Measurements from ENCODE around the gene TEKT5. TPM values are rescaled to one million over a fixed set of nuclear protein-coding genes. Genes with fewer than 3 reads are reported as not detected.
A peak's percentile ranks its signal among the peaks of the same experiment; 100 is the strongest.
"Not testable (repeated sequence)": the region's sequence is repeated elsewhere in the genome, so short reads cannot be mapped to it uniquely, and the experiment has no call there.

TEKT5 gene
- total and polyA plus RNA-seq, 5 experiments from 2014 or later: 0.68 TPM; not detected in 4

GRCh38 chr16:10682604-10683003 lies 12.1 kb downstream of the TEKT5 start:
- Mint-ChIP-seq H3K4me1 (no peaks in the 10 kb centered on the region), H3K36me3 (no peaks in the 10 kb centered on the region), H3K4me3 (no peak overlapping the region), H3K9me3 (peaks cover 0 to 2% (median 0%) of the 10 kb centered on the region in 9 donors), H3K27ac (no peak overlapping the region), H3K27me3 (peaks cover 0 to 23% (median 6%) of the 10 kb centered on the region in 5 donors)
- ATAC-seq (no peak), DNase-seq (no peak)
- POLR2A ChIA-PET: no interaction called here

DNA sequence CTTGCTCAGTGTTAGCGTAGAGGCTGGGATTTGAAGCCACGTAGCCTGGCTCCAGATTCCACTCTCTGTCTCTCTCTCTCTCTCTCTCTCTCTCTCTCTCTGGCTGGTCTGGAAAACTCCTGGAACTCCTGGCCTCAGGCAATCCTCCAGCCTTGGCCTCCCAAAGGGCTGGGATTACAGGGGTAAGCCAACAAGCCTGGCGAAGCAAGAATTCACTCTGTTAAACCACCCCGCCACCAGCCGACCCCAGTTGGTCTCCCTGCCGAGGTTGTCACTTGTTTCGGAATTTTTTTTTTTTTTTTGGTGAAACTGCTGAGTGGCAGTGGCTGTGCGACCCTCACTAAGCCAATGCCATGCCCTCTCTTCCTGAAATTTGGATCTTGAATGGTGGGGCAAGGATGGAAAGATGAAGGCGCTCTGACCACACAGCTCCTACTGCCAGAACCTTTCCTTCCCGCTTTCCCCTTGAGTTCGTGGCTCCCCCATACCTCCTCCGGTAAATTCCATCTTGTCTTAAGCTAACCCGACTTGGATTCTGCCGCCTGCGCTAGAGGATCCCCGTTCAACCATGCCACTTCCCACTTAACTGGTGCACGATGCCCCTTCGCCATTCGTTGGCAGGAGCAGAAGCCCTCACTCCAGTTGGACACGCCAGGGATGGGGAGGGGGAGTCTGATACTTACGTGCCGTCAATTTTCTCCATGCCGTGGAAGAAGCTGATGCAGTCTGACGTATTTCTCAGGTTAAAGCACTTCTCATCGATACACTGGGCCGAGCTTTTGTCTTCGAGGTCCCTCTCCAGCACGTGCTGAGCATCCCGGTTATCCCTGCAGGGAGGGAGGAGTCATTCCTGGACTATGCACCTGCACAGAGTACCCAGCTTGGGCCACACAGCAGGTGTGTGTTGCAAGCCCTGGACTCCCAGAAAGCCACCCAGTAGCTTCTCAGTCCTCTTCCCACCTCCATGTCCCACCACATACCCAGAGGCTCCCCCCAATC lies 13.1 kb downstream of the TEKT5 start:
- H3K4me1 Mint-ChIP-seq: no peaks in the 10 kb centered on the region
- H3K27me3 Mint-ChIP-seq: peaks cover 0 to 32% (median 6%) of the 10 kb centered on the region in 5 donors
- ATAC-seq (no peak), DNase-seq (no peak)
- H3K27ac Mint-ChIP-seq: peak overlapping the region in 1 of 10 donors; percentile 58
- POLR2A ChIA-PET: no interaction called here
- H3K36me3 Mint-ChIP-seq: no peaks in the 10 kb centered on the region
- H3K9me3 Mint-ChIP-seq: peaks cover 0 to 2% (median 0%) of the 10 kb centered on the region in 9 donors
- no peak overlapping the region for H3K4me3 Mint-ChIP-seq

DNA sequence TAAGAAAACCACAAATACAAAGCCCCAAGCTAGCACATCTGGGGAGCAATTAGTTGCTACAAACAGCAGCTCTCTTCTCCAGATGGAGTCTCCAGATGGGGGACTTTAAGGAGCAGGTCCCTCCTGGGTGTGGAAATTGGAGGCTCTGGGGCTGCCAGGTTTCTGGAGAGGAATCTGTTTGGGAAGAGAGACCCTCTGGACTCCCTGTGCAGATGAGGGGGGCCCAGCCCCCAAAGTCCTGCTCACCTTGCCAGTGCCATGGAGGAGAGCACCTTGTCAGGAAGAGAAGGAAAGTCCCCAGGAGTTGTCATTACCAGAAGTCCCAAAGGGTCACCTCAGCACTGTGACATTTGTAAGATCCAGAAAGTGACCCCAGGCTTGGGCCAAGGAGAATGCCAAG lies 14.8 kb downstream of the TEKT5 start:
- Mint-ChIP-seq H3K4me1 (no peaks in the 10 kb centered on the region), H3K4me3 (no peak overlapping the region), H3K27me3 (peaks cover 0 to 22% (median 5%) of the 10 kb centered on the region in 5 donors), H3K27ac (peak overlapping the region in 1 of 10 donors; percentile 72), H3K9me3 (peaks cover 0 to 2% (median 0%) of the 10 kb centered on the region in 9 donors), H3K36me3 (no peaks in the 10 kb centered on the region)
- ATAC-seq (no peak), DNase-seq (no peak)
- POLR2A ChIA-PET: no interaction called here

- H3K4me3 Mint-ChIP-seq, H3K27ac Mint-ChIP-seq, POLR2A ChIA-PET, H3K36me3 Mint-ChIP-seq, ATAC-seq, H3K4me1 Mint-ChIP-seq, H3K9me3 Mint-ChIP-seq, DNase-seq: not testable (repeated sequence)
- peaks cover 0 to 22% (median 5%) of the 10 kb centered on the region in 5 donors for H3K27me3 Mint-ChIP-seq
Measured at GRCh38 chr16:10679441-10679840, 15.3 kb downstream of the TEKT5 start.

DNA sequence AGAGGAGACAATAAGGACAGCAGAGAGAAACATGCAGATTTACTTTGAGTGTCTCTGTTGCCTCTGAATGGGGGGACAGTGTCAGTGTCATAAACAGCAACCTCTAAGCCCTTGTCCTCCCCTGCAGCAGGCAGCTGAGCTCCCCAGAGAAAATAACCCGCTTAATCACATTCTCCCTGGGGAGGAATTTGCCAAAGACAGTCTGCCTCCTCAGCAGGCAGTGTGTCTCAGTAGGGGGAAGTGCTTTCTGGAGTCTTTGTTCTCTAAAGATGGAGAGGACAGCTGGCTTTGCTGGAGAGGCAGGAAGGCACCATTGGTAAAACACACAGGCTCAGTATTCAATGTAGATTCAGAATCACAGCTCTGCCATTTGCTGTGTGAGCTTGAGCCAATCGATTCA lies 16.1 kb downstream of the TEKT5 start:
- Mint-ChIP-seq H3K27ac (no peak overlapping the region), H3K27me3 (peaks cover 0 to 22% (median 5%) of the 10 kb centered on the region in 5 donors), H3K4me3 (no peak overlapping the region), H3K36me3 (no peaks in the 10 kb centered on the region), H3K4me1 (no peaks in the 10 kb centered on the region), H3K9me3 (peaks cover 0 to 2% (median 0%) of the 10 kb centered on the region in 9 donors)
- DNase-seq (no peak), ATAC-seq (no peak)
- POLR2A ChIA-PET: no interaction called here

DNA sequence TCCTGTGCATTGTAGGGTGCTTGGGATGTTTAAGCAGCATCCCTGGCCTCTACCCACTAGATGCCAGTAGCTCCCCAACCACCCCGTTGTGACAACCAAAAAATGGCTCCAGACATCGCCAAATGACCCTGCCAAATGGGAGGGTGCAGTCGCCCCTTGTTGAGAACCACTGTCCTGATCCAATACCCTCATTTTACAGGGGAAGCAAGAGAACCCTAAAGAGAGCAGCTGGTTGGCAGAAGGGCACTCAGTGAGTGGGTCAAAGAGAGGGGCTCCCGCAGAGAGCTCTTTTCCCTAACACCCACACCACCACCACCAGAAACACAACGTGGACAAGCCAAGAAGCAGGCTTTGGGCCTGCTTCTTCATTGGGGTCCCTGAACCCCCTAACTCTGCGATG lies 18.4 kb downstream of the TEKT5 start:
- H3K4me3 Mint-ChIP-seq: no peak overlapping the region
- H3K27me3 Mint-ChIP-seq: peaks cover 3 to 11% (median 4%) of the 10 kb centered on the region in 5 donors
- no peak for DNase-seq
- H3K4me1 Mint-ChIP-seq: no peaks in the 10 kb centered on the region
- POLR2A ChIA-PET: no interaction called here
- peaks cover 0 to 2% (median 0%) of the 10 kb centered on the region in 9 donors for H3K9me3 Mint-ChIP-seq
- ATAC-seq: no peak
- H3K36me3 Mint-ChIP-seq: no peaks in the 10 kb centered on the region
- H3K27ac Mint-ChIP-seq: no peak overlapping the region

GRCh38 chr16:10675861-10676260 lies 18.9 kb downstream of the TEKT5 start:
- H3K36me3 Mint-ChIP-seq: no peaks in the 10 kb centered on the region
- POLR2A ChIA-PET: no interaction called here
- DNase-seq (no peak), ATAC-seq (no peak)
- H3K4me3 Mint-ChIP-seq: no peak overlapping the region
- H3K4me1 Mint-ChIP-seq: no peaks in the 10 kb centered on the region
- H3K9me3 Mint-ChIP-seq: peaks cover 0 to 2% (median 0%) of the 10 kb centered on the region in 9 donors
- H3K27ac Mint-ChIP-seq: no peak overlapping the region
- peaks cover 3 to 11% (median 4%) of the 10 kb centered on the region in 5 donors for H3K27me3 Mint-ChIP-seq

DNA sequence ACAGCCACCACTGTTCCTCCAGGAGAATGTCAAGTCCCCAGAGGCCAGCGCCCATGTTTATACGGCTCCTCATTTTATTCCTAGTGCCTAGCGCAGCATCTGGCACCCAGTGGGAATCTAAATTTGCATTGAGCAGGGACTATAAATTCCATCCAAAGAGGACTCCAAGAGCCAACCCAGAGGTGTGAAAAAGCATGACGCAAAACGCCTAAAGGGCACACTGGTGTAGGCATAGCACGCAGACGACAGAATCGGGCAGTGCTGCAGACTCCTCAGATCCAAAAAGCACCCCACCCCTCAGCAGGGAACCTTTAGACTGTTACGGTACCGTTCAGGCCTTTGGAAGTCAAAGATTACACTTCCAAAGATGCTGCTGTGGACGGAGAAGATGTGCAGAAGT lies 19.5 kb downstream of the TEKT5 start:
- ATAC-seq (no peak), DNase-seq (no peak)
- Mint-ChIP-seq H3K4me1 (no peaks in the 10 kb centered on the region), H3K36me3 (no peaks in the 10 kb centered on the region), H3K27me3 (peaks cover 2 to 11% (median 3%) of the 10 kb centered on the region in 5 donors), H3K4me3 (no peak overlapping the region), H3K9me3 (peaks cover 0 to 2% (median 0%) of the 10 kb centered on the region in 9 donors), H3K27ac (no peak overlapping the region)
- POLR2A ChIA-PET: no interaction called here

DNA sequence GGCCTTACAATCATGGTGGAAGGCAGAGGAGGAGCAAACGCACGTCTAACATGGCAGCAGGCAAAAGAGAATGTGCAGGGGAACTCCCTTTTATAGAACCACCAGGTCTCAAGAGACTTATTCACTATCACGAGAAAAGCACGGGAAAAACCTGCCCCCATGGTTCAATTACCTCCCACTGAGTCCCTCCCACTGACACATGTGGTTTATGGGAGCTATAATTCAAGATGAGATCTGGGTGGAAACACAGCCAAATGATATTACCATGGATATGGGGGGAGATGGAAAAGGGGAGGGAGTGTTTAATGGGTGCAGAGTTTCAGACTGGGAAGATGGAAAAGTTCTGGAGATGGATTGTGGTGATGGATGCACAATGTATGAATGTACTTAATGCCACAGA lies 23.0 kb downstream of the TEKT5 start:
- no peaks in the 10 kb centered on the region for H3K9me3 Mint-ChIP-seq
- peaks cover 0 to 7% (median 2%) of the 10 kb centered on the region in 5 donors for H3K27me3 Mint-ChIP-seq
- H3K4me1 Mint-ChIP-seq: no peaks in the 10 kb centered on the region
- no peak overlapping the region for H3K27ac Mint-ChIP-seq
- ATAC-seq (no peak), DNase-seq (no peak)
- H3K4me3 Mint-ChIP-seq: no peak overlapping the region
- no peaks in the 10 kb centered on the region for H3K36me3 Mint-ChIP-seq
- POLR2A ChIA-PET: no interaction called here

DNA sequence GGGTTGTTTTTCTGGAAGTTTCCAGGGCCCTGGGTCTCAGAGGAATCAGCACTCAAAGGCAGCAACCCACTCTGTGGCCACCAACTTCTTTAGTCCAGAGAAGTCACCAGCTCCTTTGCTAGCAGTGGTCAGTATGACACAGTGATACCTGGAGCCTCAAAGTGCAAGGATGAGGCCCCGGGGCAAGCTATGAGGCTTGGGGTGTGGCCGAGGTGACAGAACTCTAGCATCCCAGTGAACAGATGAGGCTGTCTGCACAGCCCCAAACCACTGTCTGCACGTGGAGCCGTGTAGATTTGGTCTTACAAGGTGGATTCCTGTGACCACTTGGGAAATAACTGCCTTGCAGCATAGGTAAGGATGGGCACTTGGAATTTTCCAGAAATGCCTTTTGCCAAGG lies 24.9 kb downstream of the TEKT5 start:
- Mint-ChIP-seq H3K36me3 (no peaks in the 10 kb centered on the region), H3K4me3 (no peak overlapping the region), H3K4me1 (no peaks in the 10 kb centered on the region), H3K9me3 (no peaks in the 10 kb centered on the region), H3K27ac (no peak overlapping the region), H3K27me3 (peaks cover 0 to 10% (median 6%) of the 10 kb centered on the region in 5 donors)
- POLR2A ChIA-PET: no interaction called here
- ATAC-seq (no peak), DNase-seq (no peak)

- Mint-ChIP-seq H3K27ac (no peak overlapping the region), H3K4me1 (no peaks in the 10 kb centered on the region), H3K4me3 (no peak overlapping the region), H3K36me3 (no peaks in the 10 kb centered on the region), H3K9me3 (no peaks in the 10 kb centered on the region), H3K27me3 (peaks cover 0 to 10% (median 7%) of the 10 kb centered on the region in 5 donors)
- DNase-seq (no peak), ATAC-seq (no peak)
- POLR2A ChIA-PET: no interaction called here
Measured at GRCh38 chr16:10668322-10669045, 26.2 kb downstream of the TEKT5 start.

DNA sequence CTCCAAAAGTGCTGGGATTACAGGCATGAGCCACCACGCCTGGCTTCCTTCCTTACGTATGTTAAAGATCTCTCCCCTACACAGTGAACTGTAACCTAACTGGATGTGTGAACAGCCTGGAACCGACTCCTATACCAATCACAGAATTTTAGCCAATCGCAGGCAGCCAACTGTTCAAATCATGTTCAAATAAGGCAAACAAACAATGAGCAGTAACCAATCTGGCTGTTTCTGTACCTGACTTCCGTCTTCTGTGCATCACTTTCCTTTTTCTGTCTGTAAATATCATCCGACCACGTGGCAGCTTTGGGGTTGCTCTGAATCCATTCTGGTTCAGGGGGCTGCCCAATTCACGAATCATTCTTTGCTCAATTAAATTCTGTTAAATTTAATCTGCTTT lies 27.5 kb downstream of the TEKT5 start:
- POLR2A ChIA-PET: no interaction called here

GRCh38 chr16:10666291-10666690 lies 28.4 kb downstream of the TEKT5 start:
- no peaks in the 10 kb centered on the region for H3K9me3 Mint-ChIP-seq
- no peak overlapping the region for H3K27ac Mint-ChIP-seq
- H3K36me3 Mint-ChIP-seq: no peaks in the 10 kb centered on the region
- peaks cover 0 to 14% (median 11%) of the 10 kb centered on the region in 5 donors for H3K27me3 Mint-ChIP-seq
- no peak for ATAC-seq
- DNase-seq: no peak
- POLR2A ChIA-PET: no interaction called here
- no peaks in the 10 kb centered on the region for H3K4me1 Mint-ChIP-seq
- H3K4me3 Mint-ChIP-seq: no peak overlapping the region

More for the DNA sequence above, 27.5 kb downstream of the TEKT5 start:
- ATAC-seq (no peak), DNase-seq (no peak)
- no peak overlapping the region for H3K27ac Mint-ChIP-seq
- H3K36me3 Mint-ChIP-seq: no peaks in the 10 kb centered on the region
- H3K4me1 Mint-ChIP-seq: no peaks in the 10 kb centered on the region
- H3K4me3 Mint-ChIP-seq: no peak overlapping the region
- H3K27me3 Mint-ChIP-seq: peaks cover 0 to 14% (median 10%) of the 10 kb centered on the region in 5 donors
- no peaks in the 10 kb centered on the region for H3K9me3 Mint-ChIP-seq

Data from naive thymus-derived CD8-positive, alpha-beta T cell (primary cell).